ENCODE results near the gene STIM1.
A peak's percentile ranks its signal among the peaks of the same experiment; 100 is the strongest.

STIM1 gene

DNA sequence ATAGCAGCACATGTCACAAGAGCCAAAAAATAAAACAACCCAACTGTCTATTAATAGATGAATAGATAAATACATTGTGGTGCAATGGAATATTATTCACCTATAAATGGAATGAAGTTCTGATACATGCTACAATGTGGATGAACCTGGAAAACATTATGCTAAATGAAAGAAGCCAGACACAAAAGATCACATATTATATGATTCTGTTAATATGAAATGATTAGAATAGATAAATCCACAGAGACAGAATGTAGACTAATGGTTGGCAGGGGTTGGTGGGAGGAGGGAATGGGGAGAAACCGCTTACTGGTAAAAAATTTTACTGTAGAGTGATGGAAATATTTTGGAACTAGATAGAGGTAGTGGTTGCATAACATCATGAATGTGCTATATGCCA lies 206.2 kb downstream of the STIM1 start:
- no peak for DNase-seq (ENCODE audit: low read depth in 1 of 2, low spot score in 1 of 2)

DNA sequence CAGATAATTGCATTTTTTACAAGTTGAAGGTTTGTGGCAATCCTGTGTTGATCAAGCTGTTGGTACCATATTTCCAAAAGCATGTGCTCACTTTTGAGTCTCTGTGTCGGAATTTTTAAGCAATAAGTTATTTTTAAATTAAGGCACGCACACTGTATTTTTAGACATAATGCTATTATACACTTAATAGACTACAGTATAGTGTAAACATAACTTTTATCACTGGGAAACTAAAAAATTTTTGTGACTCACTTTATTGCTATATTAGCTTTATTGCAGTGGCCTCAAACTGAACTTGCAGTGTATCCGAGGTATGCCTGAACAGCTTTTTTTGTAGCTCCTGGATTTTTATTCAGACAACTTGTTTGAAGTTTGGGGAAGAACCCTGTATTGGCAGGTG lies 207.9 kb downstream of the STIM1 start:
- DNase-seq (ENCODE audit: low read depth in 1 of 2, low spot score in 1 of 2): no peak

DNA sequence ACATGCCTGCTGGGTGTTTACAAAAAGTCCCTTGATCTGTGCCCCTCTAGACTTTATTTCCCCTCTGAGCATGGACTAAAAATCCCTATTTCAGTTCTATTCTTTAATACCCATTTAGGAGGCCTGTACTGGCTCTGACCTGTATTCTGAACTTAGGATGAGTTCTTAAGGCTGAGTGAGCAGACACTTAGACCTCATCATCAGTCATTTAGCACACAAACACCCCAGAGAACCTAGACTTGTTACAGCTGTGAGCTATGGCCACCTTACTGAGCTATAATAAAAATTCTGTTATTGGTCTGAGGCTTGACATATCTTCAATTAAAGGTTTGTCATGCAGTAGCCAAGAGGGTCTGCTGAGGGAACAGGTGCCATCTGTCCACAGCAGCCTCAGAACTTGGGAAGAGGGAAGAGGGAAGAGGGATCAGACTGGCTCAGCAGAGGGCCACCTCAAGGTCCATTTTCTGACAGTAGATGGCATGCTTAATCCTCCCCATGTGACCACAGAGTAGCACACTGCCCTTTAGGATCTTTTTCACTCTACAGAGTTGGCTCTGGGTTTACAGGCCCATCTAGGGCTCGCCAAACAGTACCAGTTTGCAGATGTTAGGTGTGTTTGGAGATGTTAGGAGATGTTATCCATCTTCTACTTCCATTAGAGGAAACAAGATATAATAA lies 209.0 kb downstream of the STIM1 start:
- DNase-seq (ENCODE audit: low read depth in 1 of 2, low spot score in 1 of 2): no peak

- no peak for DNase-seq (ENCODE audit: low read depth in 1 of 2, low spot score in 1 of 2)
Observed at GRCh38 chr11:4065086-4065485, 209.6 kb downstream of the STIM1 start.

- DNase-seq (ENCODE audit: low read depth in 1 of 2, low spot score in 1 of 2): no peak
Observed at GRCh38 chr11:4065601-4066377, 210.3 kb downstream of the STIM1 start.

DNA sequence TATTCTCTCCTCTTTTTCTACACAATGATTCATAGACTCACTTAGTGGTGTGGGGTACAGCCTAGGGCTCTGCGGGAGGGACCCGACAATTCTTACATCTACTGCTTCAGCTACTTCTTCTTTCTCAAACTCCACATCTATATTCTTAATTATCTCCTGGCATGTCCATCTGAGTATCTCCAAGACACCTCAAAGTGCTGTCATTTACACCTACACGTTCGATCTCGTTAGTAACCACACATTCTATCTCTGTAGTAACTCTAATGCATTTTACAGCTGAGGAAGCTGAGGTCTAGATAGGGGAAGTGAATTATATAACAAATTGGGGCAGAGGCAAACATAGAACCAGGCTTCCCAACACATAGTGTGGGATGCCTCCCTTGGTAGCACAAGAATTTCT lies 211.4 kb downstream of the STIM1 start:
- no peak for DNase-seq (ENCODE audit: low read depth in 1 of 2, low spot score in 1 of 2)

DNA sequence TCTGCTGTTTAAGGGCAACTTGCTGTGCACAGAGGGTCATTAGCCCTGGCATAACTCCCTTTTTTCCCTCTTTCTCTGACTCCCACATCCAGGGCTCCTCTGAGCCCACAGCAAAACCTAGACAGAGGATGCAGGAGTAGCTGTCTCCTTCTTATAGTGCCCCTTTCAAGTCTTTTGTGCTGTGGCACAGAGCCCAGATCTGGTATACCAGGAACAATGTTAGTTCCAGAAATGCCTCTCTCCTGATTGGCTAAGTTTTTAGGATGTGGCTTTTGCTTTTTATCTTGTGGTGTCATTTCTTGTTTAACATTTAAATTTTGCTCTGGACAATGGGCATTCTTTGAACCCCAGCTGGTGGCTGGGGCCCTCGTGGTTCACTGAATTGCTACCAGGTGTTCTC lies 213.5 kb downstream of the STIM1 start:
- DNase-seq (ENCODE audit: low read depth in 1 of 2, low spot score in 1 of 2): no peak

- DNase-seq (ENCODE audit: low read depth in 1 of 2, low spot score in 1 of 2): no peak
Observed at GRCh38 chr11:4071325-4071724, 215.9 kb downstream of the STIM1 start.

GRCh38 chr11:4071914-4072313 lies 216.4 kb downstream of the STIM1 start:
- no peak for DNase-seq (ENCODE audit: low read depth in 1 of 2, low spot score in 1 of 2)

DNA sequence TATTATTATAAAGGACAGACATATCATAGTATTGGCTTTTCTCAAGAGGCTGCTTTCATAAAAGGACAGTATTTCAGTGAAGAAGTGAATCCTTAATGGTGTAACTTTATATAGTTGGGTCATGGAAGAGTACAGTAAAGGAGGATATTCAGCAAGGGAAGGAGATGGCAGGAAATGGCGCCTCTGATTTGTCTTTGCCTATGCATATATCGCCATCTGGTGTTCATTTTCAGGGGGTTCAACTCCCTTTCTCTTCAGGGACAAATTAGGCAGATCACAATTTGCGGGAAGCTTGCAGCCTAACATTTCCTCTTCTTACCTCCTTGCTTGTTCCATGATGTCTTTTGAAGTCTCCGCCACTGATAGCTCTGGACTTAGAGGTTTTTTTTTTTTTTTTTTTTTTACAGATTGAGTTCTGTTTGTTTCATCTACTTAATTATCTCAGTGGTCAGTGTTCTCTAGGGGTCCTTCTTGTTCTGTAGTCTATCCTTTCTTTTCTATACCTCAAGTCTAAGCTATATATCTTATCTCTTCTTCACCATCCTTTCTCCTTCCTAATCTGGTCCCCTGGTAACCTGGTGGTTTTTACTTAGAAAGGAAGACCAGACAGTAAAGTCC lies 217.3 kb downstream of the STIM1 start:
- peak in 1 of 2 donors; percentile 63 for DNase-seq (ENCODE audit: low read depth in 1 of 2, low spot score in 1 of 2)

DNA sequence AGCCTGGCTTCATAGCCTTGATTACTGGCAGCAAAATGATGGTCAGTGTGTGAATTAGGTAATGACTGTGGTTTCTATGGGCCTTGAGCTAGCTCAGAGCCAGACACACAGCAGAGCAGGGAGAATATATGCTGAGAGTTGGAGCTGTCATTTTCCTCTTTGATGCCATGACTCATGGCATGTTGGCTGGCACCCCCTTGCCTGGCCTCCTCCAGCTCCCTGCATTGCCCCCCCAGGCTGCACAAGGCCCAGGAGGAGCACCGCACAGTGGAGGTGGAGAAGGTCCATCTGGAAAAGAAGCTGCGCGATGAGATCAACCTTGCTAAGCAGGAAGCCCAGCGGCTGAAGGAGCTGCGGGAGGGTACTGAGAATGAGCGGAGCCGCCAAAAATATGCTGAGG lies 218.8 kb downstream of the STIM1 start:
- DNase-seq (ENCODE audit: low read depth in 1 of 2, low spot score in 1 of 2): no peak

- DNase-seq (ENCODE audit: low read depth in 1 of 2, low spot score in 1 of 2): no peak
Observed at GRCh38 chr11:4076774-4077173, 221.3 kb downstream of the STIM1 start.

DNA sequence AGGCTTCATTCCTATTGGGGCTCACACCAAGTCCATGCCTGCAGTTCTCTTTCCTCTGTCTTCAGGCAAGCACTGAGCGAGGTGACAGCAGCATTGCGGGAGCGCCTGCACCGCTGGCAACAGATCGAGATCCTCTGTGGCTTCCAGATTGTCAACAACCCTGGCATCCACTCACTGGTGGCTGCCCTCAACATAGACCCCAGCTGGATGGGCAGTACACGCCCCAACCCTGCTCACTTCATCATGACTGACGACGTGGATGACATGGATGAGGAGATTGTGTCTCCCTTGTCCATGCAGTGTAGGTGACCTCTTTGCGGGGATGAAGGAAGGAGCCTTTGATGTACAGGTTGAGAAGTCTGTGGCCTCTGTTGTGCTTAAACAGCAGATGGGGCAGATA lies 227.7 kb downstream of the STIM1 start:
- DNase-seq (ENCODE audit: low read depth in 1 of 2, low spot score in 1 of 2): no peak

- DNase-seq (ENCODE audit: low read depth in 1 of 2, low spot score in 1 of 2): no peak
Observed at GRCh38 chr11:4084406-4085125, 229.1 kb downstream of the STIM1 start.

DNA sequence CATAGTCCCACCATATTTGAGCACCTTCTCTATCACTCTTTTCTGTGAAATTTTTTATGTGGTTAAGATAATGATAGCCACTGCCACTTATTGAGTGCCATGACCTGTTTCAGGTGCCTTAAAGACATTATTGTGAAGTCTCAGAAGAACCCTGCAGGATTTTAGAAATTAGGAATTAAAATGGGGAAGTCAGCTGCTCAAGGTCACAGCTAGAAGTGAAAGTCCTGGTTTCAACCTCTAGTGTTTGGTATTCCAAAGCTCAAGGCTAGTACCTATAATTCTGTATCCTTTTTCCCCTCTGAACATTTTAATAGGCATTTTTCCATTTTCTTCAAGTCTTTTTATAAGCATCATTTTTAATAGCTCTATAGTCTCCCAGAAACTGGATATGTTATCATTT lies 230.1 kb downstream of the STIM1 start:
- DNase-seq (ENCODE audit: low read depth in 1 of 2, low spot score in 1 of 2): no peak

DNA sequence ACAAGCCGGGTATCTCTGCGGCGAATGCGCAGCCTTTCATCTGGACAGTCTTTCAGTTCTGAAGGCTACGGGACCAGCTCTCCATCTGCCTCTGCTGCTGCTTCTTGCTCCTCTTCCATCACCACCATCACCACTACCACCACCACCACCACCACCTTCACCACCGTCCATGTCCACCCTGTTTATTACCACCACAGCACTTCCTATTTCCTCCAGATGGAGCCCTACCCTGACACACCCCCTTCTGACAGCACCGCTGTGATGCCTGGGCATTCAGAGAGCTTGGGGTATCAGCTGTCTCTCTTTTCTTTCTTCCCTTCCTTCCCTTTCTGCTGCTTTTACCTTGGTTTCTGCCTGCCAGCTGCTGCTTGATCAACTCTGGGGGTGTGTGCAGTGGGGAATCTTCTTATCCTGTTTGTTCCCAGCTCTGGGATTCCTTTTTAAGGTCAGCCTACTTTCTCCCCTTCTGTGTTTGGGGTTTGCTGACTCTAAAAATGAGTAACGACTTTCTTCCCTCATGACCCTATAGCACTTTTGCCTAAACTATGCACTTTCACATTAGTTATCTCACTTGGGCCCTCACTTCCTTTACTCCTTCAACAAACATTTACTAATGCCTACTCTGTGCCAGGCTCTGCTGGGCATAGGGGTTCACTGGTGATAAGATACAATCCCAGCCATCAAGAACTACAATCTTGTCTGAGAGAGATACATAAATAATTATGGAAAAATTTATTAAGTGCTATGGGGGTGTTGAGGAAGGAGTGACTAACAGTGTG lies 231.3 kb downstream of the STIM1 start:
- no peak for DNase-seq (ENCODE audit: low read depth in 1 of 2, low spot score in 1 of 2)

DNA sequence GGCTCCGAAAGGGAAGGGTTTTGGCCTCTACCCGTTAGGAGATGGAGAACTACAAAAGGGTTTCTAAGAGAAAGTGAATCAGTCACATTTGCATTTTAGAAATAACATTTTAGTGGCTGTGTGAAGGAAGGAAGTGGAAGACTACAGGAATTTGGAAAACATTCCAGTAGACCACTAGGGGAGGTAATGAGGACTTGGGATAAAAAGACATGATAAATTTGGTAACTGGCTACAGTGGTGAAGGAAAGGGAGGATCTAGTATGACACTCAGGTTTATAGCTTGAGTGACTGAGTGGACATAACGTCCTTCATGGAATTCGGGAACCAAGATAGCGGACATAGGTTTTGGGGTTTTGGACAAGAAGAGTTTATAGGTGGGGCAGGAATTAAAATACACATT lies 232.1 kb downstream of the STIM1 start:
- DNase-seq (ENCODE audit: low read depth in 1 of 2, low spot score in 1 of 2): no peak

DNA sequence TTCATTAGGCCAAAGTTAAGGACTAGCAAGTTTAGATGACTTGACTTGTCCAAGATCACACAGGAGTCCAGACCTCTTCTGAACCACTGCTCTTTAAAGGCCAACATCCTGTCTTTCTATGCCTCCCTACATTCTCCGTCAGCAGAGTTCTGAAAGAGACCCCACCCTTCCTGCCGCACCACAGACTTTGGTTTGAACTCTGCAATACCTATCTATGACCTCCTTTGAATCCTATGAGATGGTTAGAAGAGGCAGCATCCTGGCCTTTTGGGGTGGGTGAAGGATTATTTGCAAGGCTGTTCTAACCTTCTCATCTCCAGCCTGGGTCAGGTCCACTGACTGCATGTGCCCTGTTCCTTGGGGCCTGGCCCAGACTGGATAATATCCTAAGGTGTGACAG lies 234.8 kb downstream of the STIM1 start:
- DNase-seq (ENCODE audit: low read depth in 1 of 2, low spot score in 1 of 2): no peak

GRCh38 chr11:4092026-4092425 lies 236.6 kb downstream of the STIM1 start:
- no peak for DNase-seq (ENCODE audit: low read depth in 1 of 2, low spot score in 1 of 2)

DNA sequence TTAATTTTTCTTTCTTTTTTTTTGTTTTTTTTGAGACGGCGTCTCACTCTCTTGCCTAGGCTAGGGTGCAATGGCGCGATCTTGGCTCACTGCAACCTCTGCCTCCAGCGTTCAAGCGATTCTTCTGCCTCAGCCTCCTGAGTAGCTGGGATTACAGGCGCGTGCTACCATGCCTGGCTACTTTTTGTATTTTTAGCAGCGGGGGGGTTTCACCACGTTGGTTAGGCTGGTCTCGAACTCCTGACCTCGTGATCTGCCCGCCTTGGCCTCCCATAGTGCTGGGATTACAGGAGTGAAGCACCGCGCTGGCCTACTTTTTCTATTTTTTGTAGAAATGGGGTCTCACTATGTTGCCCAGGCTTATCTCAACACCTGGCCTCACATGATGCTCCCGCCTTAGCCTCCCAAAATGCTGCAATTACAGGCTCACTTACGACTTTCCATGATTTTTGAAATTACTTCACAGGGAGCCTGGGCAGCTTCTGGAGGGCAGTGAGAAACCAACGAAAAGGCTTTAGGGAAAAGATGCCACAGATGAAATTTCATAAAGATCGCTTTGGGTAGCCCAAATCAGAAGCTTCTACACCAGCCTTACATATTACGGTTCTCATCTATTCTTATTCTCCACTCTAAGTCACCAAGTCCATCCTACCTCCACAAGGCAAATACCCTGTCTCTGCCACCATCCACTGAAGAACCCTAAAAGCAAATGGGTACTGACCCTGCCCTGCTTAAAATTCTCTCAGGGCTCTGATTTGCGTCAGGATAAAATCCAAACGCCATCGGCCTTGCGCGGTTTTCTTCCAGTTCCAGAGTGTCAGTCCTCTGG lies 238.3 kb downstream of the STIM1 start:
- no peak for DNase-seq (ENCODE audit: low read depth in 1 of 2, low spot score in 1 of 2)
